Uterus (tissue), 2 donors: Measurements from ENCODE around the gene MAPK9.

Experiments used
- CTCF ChIP-seq, 4 experiments: fragments of 200-600 bp in 2 of 4; fragments of 450-650 bp in 2 of 4; sonication (generic) in 2 of 4; IDR thresholded peaks; one replicate each; pipeline ENCODE4 v1.5.1; 2016 to 2019; ENCODE audit warnings: antibody characterized with exemption in 4 of 4, mild to moderate bottlenecking in 2 of 4, moderate library complexity in 1 of 4
- POLR2A ChIP-seq, 2 donors: fragments of 450-650 bp; IDR thresholded peaks; one replicate each; pipeline ENCODE4 v1.6.1; 2016; ENCODE audit warnings: antibody characterized with exemption in 2 of 2, mild to moderate bottlenecking in 1 of 2, moderate library complexity in 1 of 2

- no peak for TF ChIP-seq POLR2A (IDR thresholded peaks at IDR 0.05)
- TF ChIP-seq CTCF (IDR thresholded peaks at IDR 0.05): no peak
Measured at GRCh38 chr5:180214870-180215770, 76.8 kb downstream of the MAPK9 start.
